ENCODE measurements around the gene P3H3. TPM values are rescaled to one million over a fixed set of nuclear protein-coding genes. Genes with fewer than 3 reads are reported as not detected.

Gene P3H3
- total RNA-seq, 6 experiments from 2014 or later: 0.98 to 2.1 (median 1.5) TPM

DNA sequence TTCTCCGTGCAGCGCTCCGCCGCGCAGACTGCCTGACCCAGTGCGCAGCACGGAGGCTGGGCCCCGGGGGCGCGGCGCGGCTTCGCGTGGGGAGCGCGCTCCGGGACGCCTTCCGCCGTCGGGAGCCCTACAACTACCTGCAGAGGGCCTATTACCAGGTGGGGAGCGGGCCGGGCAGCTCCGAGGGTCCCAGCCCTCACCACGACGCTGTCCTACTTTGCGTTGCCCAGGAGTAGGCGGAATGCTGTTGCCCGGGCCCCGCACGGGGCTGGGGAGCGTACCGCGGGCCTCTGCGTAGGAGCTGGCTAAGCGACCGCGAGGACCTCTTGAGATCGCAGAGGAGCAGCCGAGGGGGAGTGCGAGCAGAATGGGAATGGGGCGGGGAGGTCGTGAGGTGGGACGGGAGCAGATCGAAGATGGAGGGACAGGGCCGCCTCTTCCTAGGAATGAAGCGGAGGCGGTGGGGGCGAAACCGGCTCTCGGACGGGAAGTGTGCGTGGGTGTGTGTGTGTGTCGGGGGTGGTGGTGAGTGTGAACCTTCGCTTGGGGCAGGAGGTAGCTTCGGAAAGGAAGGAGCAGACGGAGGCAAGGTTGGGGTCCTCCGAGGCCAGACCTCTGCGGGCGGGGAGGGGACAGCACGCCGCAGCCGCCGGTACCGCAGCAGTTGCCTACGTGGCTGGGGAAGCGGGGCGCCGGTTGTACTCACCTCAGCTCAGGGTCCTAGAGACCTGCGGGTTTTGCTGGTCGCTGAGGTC is 751 bp downstream of the P3H3 start:
- no peak for TF ChIP-seq POLR2A (IDR thresholded peaks at IDR 0.05)
- TF ChIP-seq, protein P1, sequence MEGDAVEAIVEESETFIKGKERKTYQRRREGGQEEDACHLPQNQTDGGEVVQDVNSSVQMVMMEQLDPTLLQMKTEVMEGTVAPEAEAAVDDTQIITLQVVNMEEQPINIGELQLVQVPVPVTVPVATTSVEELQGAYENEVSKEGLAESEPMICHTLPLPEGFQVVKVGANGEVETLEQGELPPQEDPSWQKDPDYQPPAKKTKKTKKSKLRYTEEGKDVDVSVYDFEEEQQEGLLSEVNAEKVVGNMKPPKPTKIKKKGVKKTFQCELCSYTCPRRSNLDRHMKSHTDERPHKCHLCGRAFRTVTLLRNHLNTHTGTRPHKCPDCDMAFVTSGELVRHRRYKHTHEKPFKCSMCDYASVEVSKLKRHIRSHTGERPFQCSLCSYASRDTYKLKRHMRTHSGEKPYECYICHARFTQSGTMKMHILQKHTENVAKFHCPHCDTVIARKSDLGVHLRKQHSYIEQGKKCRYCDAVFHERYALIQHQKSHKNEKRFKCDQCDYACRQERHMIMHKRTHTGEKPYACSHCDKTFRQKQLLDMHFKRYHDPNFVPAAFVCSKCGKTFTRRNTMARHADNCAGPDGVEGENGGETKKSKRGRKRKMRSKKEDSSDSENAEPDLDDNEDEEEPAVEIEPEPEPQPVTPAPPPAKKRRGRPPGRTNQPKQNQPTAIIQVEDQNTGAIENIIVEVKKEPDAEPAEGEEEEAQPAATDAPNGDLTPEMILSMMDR (IDR thresholded peaks at IDR 0.05): no peak
- DNase-seq (peak in 1 of 3 donors; percentile 25), ATAC-seq (peak in 1 of 4 donors; percentile 3)
- no peaks in the 10 kb centered on the region for H3K27me3 ChIP-seq
- H3K36me3 ChIP-seq: no peaks in the 10 kb centered on the region
- H3K4me3 ChIP-seq: peak overlapping the region; percentile 47 to 58 (median 51)
- no peak overlapping the region for H3K27ac ChIP-seq
- WGBS (ENCODE audit: insufficient coverage, low coverage, low lambda C conversion rate, missing lambda C conversion rate): 3% methylated on average over 27 of the region's 71 CpGs
- intact Hi-C loops (cut with DNase I): loop anchor here in 1 of 2 donors (5.0 kb wide), 1 partner anchor 97 kb away; no protein-coding TSS in a partner anchor
- H3K9me3 ChIP-seq: no peaks in the 10 kb centered on the region
- H3K4me1 ChIP-seq: peaks cover 0 to 5% (median 0%) of the 10 kb centered on the region in 4 donors

DNA sequence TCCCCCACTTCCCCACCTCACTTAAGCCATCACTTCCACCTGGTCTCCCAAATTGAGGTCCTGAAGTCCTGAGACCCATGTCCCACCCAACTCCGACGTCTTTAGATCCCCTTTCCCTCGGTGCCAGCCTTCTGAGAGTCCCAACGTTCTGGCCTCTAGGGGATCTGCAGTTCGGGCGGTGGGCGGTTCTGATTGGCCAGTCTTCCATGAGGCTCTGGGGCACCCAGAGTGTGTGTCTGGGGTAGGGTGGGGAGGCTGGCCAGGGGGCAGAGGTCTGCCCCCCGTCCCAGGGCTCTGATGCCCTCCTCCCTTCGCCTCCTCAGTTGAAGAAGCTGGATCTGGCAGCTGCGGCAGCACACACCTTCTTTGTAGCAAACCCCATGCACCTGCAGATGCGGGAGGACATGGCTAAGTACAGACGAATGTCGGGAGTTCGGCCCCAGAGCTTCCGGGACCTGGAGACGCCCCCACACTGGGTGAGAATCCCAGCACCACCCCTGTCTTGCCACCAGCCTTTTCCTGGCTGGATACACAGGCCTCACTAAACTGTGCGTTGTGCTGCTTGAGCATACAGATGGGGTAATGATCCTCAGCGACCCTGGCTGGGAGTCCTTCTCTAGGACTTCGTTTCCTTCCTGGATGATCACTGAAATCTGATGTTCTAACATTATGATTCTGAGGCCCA is 1.5 kb downstream of the P3H3 start:
- no peak for TF ChIP-seq POLR2A (IDR thresholded peaks at IDR 0.05)
- TF ChIP-seq, protein P1 (IDR thresholded peaks at IDR 0.05): no peak
- no peak for ATAC-seq

DNA sequence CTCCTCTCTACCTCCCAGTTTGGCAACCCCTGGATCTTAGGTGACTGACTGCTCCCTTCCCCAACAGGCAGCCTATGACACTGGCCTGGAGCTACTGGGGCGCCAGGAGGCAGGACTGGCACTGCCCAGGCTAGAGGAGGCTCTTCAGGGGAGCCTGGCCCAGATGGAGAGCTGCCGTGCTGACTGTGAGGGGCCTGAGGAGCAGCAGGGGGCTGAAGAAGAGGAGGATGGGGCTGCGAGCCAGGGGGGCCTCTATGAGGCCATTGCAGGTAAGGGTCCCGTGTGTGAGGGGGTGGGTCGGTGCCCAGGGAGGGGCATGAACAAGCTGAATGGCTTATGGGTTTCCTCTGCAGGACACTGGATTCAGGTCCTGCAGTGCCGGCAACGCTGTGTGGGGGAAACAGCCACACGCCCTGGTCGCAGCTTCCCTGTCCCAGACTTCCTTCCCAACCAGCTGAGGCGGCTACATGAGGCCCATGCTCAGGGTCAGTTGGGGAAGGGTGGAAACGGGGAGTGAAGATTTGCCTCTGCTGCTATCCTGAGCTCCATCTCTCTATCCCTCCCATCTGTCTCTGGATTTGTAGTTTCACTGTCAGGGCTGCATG is 2.2 kb downstream of the P3H3 start:
- no peak for TF ChIP-seq POLR2A (IDR thresholded peaks at IDR 0.05)
- TF ChIP-seq, protein P1 (IDR thresholded peaks at IDR 0.05): no peak
- H3K9me3 ChIP-seq: no peaks in the 10 kb centered on the region
- WGBS (ENCODE audit: insufficient coverage, low coverage, low lambda C conversion rate, missing lambda C conversion rate): 58% methylated on average over 7 of the region's 11 CpGs
- DNase-seq: peak in 1 of 3 donors; percentile 52
- no peak for ATAC-seq
- H3K27ac ChIP-seq: no peak overlapping the region
- no peak overlapping the region for H3K4me3 ChIP-seq
- intact Hi-C loops (cut with DNase I): loop anchor here in 1 of 2 donors (10.0 kb wide), 1 partner anchor 206 kb away; no protein-coding TSS in a partner anchor
- no peaks in the 10 kb centered on the region for H3K27me3 ChIP-seq
- no peaks in the 10 kb centered on the region for H3K36me3 ChIP-seq
- peaks cover 0 to 5% (median 0%) of the 10 kb centered on the region in 4 donors for H3K4me1 ChIP-seq

More for the DNA sequence above, 1.5 kb downstream of the P3H3 start:
- peaks cover 0 to 5% (median 0%) of the 10 kb centered on the region in 4 donors for H3K4me1 ChIP-seq
- H3K4me3 ChIP-seq: peak overlapping the region in 2 of 3 donors; percentile 51 to 58
- no peak overlapping the region for H3K27ac ChIP-seq
- no peaks in the 10 kb centered on the region for H3K27me3 ChIP-seq
- H3K9me3 ChIP-seq: no peaks in the 10 kb centered on the region
- DNase-seq: peak in 1 of 3 donors; percentile 15
- intact Hi-C loops (cut with DNase I): loop anchor here (5.0 to 10.0 kb wide), 2 partner anchors 97 to 205 kb away; no protein-coding TSS in a partner anchor
- H3K36me3 ChIP-seq: no peaks in the 10 kb centered on the region
- WGBS (ENCODE audit: insufficient coverage, low coverage, low lambda C conversion rate, missing lambda C conversion rate): 59% methylated on average over 9 of the region's 19 CpGs

DNA sequence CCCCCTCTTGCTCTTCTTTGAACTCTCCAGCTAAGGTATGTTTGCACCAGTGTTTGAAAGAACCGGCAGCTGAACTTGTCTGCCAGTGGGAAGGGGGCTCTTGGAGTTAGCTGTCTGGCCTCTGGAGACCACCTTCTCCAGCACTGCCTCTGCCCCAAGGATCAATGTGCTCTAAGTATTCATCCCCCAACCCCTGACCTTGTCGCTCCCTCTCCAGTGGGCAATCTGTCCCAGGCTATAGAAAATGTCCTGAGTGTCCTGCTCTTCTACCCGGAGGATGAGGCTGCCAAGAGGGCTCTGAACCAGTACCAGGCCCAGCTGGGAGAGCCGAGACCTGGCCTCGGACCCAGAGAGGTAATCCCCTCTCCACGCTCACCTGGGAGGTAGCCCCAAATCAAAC is 2.8 kb downstream of the P3H3 start:
- intact Hi-C loops (cut with DNase I): loop anchor here in 1 of 2 donors (10.0 kb wide), 1 partner anchor 206 kb away; no protein-coding TSS in a partner anchor
- H3K9me3 ChIP-seq: no peaks in the 10 kb centered on the region
- no peak overlapping the region for H3K27ac ChIP-seq
- H3K36me3 ChIP-seq: no peaks in the 10 kb centered on the region
- DNase-seq: no peak
- ATAC-seq: no peak
- H3K4me3 ChIP-seq: no peak overlapping the region
- 49% methylated on average over 4 of the region's 6 CpGs for WGBS (ENCODE audit: insufficient coverage, low coverage, low lambda C conversion rate, missing lambda C conversion rate)
- no peak for TF ChIP-seq POLR2A (IDR thresholded peaks at IDR 0.05)
- TF ChIP-seq, protein P1 (IDR thresholded peaks at IDR 0.05): no peak
- H3K4me1 ChIP-seq: peaks cover 0 to 5% (median 0%) of the 10 kb centered on the region in 4 donors
- H3K27me3 ChIP-seq: no peaks in the 10 kb centered on the region
